NB4 (cell line): Measurements from ENCODE around the gene MSRB1.

Experiments used
- MYC ChIP-seq: IDR thresholded peaks from 2 replicates; pipeline ENCODE4 v1.6.1; 2011; ENCODE audit warnings: low read depth, low read length
- POLR2A ChIP-seq: IDR thresholded peaks from 2 replicates; pipeline ENCODE4 v1.6.1; 2011; ENCODE audit warnings: mild to moderate bottlenecking; ENCODE audit not compliant: insufficient read length; ENCODE audit errors: extremely low read depth
- TF ChIP-seq, protein P1 (sequence below): IDR thresholded peaks from one replicate; pipeline ENCODE4 v1.5.1; 2012; ENCODE audit warnings: low read depth, low read length
- TF ChIP-seq, protein P2 (sequence below): IDR thresholded peaks from 2 replicates; pipeline ENCODE4 v1.6.1; 2011; ENCODE audit warnings: low read depth, low read length

GRCh38 chr16:1959269-1960039 is 16.5 kb upstream of the MSRB1 start, which contains the start of gene NDUFB10:
- TF ChIP-seq, protein P1, sequence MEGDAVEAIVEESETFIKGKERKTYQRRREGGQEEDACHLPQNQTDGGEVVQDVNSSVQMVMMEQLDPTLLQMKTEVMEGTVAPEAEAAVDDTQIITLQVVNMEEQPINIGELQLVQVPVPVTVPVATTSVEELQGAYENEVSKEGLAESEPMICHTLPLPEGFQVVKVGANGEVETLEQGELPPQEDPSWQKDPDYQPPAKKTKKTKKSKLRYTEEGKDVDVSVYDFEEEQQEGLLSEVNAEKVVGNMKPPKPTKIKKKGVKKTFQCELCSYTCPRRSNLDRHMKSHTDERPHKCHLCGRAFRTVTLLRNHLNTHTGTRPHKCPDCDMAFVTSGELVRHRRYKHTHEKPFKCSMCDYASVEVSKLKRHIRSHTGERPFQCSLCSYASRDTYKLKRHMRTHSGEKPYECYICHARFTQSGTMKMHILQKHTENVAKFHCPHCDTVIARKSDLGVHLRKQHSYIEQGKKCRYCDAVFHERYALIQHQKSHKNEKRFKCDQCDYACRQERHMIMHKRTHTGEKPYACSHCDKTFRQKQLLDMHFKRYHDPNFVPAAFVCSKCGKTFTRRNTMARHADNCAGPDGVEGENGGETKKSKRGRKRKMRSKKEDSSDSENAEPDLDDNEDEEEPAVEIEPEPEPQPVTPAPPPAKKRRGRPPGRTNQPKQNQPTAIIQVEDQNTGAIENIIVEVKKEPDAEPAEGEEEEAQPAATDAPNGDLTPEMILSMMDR: peak; percentile 66
- TF ChIP-seq POLR2A (peak; percentile 93), MYC (peak; percentile 76)
- TF ChIP-seq, protein P2, sequence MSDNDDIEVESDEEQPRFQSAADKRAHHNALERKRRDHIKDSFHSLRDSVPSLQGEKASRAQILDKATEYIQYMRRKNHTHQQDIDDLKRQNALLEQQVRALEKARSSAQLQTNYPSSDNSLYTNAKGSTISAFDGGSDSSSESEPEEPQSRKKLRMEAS: peak; percentile 47
